OCI-LY1 (cell line): Measurements from ENCODE around the gene WNK2.

Experiments used
- EZH2 ChIP-seq: fragments of 200-600 bp; sonication (generic), shearing (Covaris generic); IDR thresholded peaks from 2 replicates; pipeline ENCODE4 v1.8.0; 2017; ENCODE audit warnings: borderline replicate concordance, mixed run types, mild to moderate bottlenecking, antibody characterized with exemption, low read length, moderate library complexity, mixed read lengths
- TF ChIP-seq, protein P1 (sequence below): fragments of 200-600 bp; sonication (generic), shearing (Covaris generic); IDR thresholded peaks from 2 replicates; pipeline ENCODE4 v1.5.1; 2017; ENCODE audit warnings: mild to moderate bottlenecking, antibody characterized with exemption, low read length, moderate library complexity, mixed read lengths

DNA sequence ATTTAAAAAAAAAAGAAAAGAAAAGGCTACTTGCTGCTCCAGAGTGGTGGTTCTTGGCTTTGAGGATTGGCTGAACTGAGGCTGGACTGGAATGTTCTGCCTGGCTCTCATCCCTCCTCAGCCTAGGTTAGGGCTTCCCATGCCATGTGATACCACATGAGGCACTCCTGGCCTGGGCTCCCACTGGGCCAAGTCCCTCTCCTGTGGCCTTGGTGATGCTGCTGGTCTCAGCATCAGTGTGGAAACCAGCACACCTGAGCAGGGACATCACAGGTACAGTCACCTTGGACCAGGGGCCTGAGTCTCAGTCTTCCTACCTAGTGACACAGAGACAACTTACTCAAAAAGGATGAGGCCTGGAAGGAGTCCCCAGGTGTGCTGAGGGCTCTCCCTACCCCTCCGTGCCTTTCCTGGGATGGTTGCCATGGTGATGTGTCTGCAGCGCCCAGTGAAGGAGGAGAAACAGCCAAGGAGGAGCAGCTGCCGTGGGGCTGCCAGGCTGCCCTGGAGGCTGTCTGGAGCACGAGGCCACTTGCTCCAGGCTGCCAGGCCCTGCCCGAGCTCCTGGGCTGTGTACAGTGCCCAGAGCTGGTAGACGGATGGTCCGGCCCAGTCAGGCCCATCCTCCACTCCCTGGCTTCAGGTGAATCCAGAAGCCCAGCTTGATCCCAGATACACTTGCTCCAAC lies 71.0 kb downstream of the WNK2 start:
- TF ChIP-seq, protein P1, sequence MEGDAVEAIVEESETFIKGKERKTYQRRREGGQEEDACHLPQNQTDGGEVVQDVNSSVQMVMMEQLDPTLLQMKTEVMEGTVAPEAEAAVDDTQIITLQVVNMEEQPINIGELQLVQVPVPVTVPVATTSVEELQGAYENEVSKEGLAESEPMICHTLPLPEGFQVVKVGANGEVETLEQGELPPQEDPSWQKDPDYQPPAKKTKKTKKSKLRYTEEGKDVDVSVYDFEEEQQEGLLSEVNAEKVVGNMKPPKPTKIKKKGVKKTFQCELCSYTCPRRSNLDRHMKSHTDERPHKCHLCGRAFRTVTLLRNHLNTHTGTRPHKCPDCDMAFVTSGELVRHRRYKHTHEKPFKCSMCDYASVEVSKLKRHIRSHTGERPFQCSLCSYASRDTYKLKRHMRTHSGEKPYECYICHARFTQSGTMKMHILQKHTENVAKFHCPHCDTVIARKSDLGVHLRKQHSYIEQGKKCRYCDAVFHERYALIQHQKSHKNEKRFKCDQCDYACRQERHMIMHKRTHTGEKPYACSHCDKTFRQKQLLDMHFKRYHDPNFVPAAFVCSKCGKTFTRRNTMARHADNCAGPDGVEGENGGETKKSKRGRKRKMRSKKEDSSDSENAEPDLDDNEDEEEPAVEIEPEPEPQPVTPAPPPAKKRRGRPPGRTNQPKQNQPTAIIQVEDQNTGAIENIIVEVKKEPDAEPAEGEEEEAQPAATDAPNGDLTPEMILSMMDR: no peak
- TF ChIP-seq EZH2: no peak
